GM19035 (cell line): ENCODE data around the gene COG8.
"Not testable (repeated sequence)": the region's sequence is repeated elsewhere in the genome, so short reads cannot be mapped to it uniquely, and the experiment has no call there.

Experiments used
- ATAC-seq: cut with Tn5 transposase; IDR thresholded peaks from one replicate; pipeline ENCODE4 v1.9.1; 2021; ENCODE audit not compliant: unreplicated experiment

The COG8 gene

GRCh38 chr16:69319826-69320739 lies 19.3 kb downstream of the COG8 start:
- ATAC-seq, result no peak

DNA sequence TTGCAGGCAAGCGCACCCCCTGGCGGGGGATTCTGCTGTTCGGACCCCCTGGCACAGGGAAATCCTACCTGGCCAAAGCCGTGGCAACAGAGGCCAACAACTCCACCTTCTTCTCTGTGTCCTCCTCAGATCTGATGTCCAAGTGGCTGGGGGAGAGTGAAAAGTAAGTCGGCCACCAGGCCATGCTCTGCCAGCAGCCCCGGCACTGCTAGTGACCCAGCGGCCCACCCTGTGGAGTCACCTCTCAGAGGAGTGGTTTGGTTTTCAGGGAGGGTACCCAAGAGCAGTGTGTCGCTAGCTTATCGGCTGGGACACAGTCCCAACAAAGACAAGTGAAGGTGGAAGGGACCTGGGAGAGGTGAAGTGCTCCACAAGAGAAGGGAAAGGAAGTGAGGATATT lies 20.0 kb downstream of the COG8 start:
- no peak for ATAC-seq

- no peak for ATAC-seq
These were observed 20.5 kb downstream of the COG8 start for GRCh38 chr16:69318911-69319289.

DNA sequence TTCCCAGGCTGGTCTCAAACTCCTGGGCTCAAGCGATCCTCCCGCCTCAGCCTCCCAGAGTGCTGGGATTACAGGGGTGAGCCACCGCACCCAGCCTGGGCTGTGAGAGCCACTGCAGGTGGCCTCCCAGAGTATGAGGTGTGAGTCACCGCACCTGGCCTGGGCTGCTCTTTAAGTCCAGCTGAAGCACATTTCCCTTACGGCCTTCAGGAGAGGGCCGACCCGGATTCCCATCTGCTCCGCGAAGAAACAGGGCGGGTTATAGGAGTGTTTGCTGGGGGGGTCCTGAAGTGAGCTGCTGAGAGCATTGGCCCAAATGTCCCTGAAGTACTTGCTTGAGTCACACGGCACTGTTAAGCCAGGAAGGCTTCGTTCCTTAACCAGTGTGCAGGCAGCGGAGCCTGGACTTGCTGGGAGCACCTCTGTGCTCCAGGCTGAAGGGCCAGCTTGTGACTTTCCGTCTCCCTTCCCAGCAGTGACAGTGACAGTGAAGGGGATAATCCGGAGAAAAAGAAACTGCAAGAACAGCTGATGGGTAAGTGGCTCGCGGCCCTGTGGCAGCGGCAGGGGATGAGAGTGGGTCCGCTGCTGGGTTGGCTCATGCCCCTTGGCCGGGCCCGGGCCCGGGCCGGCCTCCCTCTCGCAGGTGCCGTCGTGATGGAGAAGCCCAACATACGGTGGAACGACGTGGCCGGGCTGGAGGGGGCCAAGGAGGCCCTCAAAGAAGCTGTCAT lies 21.0 kb downstream of the COG8 start:
- no peak for ATAC-seq

- no peak for ATAC-seq
These were observed 22.7 kb downstream of the COG8 start for GRCh38 chr16:69316595-69317034.

DNA sequence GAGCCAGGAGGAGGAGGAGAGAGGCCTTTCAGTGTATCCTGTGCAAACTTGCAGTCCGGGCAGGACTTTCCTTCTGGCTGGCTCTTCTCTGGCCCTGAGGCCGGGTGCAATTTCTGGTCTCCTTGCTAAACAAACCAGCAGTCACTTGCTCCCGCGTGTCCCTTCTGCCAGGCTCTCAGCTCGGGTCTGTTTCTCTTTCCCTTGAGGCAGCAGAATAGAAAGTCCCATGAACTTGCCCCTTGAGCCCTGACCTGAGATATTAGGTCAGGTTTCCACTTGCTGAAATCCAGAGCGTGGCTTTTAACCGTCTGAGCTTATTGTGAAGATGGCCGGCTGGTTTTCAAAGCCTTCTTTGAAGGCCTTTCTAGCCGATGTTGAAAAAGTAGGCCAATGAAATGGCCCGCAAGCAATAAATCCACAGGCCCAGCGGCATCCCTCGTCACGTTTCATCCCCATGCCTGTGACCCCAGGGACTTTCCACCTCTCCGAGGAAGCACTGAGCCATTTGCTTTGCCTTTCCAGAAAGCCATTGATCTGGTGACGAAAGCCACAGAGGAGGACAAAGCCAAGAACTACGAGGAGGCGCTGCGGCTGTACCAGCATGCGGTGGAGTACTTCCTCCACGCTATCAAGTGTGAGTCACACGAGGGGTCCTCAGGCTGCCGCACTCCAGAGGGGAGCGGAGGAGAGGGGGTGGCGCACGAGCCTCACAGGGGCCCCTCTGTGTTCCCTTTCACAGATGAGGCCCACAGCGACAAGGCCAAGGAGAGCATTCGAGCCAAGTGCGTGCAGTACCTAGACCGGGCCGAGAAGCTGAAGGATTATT lies 23.7 kb downstream of the COG8 start:
- ATAC-seq, result no peak

- no peak for ATAC-seq
These were observed 24.8 kb downstream of the COG8 start for GRCh38 chr16:69314534-69314933.

- ATAC-seq, result no peak
These were observed 25.9 kb downstream of the COG8 start for GRCh38 chr16:69313469-69313868.

GRCh38 chr16:69311533-69312387 lies 27.6 kb downstream of the COG8 start:
- peak; percentile 52 for ATAC-seq

DNA sequence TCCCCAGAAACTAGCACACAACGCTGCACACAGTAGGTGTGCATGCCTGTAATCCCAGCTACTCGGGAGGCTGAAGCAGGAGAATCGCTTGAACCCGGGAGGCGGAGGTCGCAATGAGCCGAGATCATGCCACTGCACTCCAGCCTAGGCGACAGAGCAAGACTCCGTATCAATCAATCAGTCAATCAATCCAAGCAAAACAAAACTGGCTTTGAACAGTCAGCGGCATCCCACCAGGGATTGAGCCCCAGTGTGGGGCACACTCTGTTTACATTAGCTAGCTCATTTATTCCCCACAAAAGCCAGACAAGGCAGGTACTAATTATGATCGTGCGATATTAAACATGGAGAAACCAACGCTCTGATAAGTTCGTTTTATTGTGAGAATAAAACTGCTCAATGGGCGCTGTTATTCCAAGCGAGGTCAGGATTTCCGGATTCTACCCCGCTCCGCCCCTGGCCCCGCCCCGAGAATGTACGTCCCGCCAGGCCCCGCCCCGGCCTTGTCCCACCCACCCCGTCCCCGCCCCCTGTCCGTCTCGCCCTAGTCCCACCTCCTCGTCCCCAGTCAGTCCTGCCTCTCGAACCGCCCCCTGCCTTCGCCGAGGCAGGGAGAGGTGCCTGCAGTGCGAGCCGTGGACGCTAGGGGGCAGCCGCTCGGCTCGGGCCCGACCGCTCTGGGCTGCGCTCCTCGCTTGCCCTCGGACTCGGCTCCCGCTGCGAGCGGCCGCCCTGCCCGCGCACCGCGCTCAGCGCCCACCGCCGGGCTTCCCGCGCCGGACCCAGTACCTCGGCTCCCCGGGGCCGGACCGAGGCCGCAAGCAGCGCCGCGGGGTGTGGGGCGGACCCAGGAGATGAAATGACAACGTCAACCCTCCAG lies 28.5 kb downstream of the COG8 start, which contains the start of gene VPS4A:
VPS4A (plus strand) TSS at position 698 of the 880 bp plus-strand sequence; CDS start at position 860, 162 bp downstream.
- ATAC-seq, result peak; percentile 92

- ATAC-seq, result no peak
These were observed 30.0 kb downstream of the COG8 start for GRCh38 chr16:69309316-69309715.

DNA sequence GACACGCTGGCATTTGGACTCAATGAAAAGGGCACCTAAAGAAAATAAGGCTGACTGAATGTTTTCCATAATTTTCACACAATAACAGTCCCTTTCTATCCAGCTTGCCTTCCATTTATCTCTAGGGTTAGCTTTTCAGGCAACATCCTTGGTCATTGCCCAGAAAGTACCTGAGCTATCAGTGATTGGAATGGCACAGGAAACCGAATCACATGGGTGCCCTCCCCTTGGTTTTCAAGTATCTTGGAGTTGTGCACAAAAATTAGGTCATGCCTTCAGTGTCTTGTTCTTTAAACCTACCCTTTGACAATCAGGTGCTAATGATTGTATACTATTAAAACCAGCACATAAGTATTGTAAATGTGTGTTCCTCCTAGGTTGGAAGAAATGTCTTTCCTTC lies 31.5 kb downstream of the COG8 start:
- ATAC-seq, result no peak

DNA sequence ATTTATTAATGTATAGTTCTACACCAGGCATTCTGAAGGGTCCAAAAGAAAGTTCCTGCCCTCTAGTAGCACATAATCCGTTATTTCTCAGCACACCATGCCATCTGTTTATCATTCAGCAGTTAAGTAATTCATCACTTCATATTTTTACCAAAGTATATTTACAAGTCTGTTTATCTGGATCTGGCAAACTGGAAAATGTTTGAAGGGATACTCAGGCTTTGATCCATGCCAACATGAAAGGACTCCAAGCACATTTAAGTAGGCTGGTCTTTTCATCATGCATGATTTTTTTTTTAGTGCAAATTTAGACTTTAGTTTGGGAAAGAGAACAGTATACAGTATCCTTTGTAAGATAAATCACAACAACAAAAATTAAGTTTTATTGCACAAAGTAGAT lies 32.3 kb downstream of the COG8 start:
- no peak for ATAC-seq

GRCh38 chr16:69306031-69306430 lies 33.3 kb downstream of the COG8 start:
- ATAC-seq, result no peak

DNA sequence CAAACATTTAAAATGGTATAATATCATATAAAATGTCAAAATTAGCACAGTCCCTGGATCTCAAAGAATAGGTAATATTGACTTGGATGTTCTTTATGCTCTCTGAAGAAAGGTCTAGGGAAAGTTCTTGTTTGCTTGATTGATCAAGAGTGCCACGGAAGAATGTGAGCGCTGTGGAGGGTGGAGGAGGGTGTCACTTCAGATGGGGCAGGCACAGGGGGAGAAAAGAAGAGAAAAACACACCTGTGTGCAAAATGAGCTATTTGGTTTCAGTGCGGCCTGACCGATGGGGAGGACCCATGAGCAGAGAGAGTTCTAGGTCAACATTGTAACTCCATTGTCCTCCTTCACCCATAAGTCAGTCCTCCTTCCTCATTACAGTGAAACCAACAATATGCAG lies 37.1 kb downstream of the COG8 start:
- ATAC-seq, result no peak

DNA sequence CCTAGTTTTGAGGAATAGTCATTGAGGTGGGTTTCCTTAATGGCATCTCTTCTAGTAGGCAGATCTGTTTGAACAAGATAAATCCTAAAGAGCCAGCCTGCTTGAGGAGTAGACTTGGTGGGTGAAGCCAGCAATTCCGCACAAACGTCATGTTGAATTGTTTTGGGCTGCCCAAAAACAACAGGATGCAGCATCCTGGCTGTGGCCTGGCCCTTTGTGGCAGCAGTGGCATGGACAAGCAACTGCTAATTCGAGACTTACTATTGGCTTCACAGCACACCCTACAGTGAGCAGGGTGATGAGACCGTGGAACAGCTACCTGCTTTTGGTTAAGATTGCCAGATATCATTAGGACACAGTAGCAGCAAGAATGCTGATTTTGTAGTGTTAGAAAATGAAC lies 37.5 kb downstream of the COG8 start:
- ATAC-seq, result no peak

- ATAC-seq, result no peak
These were observed 38.2 kb downstream of the COG8 start for GRCh38 chr16:69301187-69301586.

DNA sequence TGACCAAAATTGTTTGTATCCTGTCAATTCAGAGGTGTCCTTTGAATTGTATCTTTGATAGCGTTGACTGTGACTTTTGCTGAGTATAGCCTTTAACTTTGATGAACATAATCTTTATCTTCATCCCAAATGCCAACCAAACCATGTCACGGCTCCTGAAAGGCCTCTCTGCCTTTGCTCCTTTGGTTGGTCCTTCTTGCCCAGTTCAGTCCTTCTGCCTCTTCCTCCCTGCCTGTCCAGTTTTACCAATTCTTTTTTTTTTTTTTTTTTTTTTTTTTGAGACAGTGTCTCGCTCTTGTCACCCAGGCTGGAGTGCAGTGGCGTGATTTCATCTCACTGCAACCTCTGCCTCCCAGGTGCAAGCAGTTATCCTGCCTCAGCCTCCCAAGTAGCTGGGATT lies 41.1 kb downstream of the COG8 start:
- no peak for ATAC-seq

DNA sequence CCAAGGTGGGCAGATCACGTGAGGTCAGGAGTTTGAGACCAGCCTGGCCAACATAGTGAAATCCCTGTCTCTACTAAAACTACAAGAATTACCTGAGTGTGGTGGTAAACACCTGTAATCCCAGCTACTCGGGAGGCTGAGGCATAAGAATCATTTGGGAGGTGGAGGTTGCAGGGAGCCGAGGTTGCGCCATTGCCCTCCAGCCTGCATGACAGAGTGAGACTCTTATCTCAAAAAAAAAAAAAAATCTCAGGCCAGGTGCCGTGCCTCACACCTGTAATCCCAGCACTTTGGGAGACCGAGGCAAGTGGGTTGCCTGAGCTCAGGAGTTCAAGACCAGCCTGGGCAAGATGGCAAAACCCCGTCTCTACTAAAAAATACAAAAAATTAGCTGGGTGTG lies 42.6 kb downstream of the COG8 start:
- ATAC-seq, result not testable (repeated sequence)
